OCI-LY1 (cell line): ENCODE data around the gene RFX2.

Experiments used
- H2AFZ ChIP-seq: fragments of 200-600 bp; sonication (generic), shearing (Covaris generic); 2 replicates; pipeline ENCODE4 v1.6.0; 2014; ENCODE audit warnings: antibody characterized with exemption, mild to moderate bottlenecking, low read length
- H3F3A ChIP-seq: fragments of 200-600 bp; sonication (generic), shearing (Covaris generic); 2 replicates; pipeline ENCODE4 v1.6.0; 2014; ENCODE audit warnings: mild to moderate bottlenecking, antibody characterized with exemption, low read length, moderate library complexity; ENCODE audit not compliant: insufficient read depth
- H3K27ac ChIP-seq: fragments of 200-600 bp; sonication (generic); 2 replicates; pipeline ENCODE4 v1.5.1; 2014; ENCODE audit warnings: low read length, mixed run types, mild to moderate bottlenecking, low read depth; ENCODE audit not compliant: poor library complexity, severe bottlenecking
- H3K27me3 ChIP-seq: fragments of 200-600 bp; sonication (generic); 2 replicates; pipeline ENCODE4 v1.6.0; 2014; ENCODE audit warnings: antibody characterized with exemption, mild to moderate bottlenecking, low read length, moderate library complexity; ENCODE audit not compliant: insufficient read depth
- H3K36me3 ChIP-seq: fragments of 200-600 bp; sonication (generic); 2 replicates; pipeline ENCODE4 v1.6.1; 2014; ENCODE audit warnings: mild to moderate bottlenecking, antibody characterized with exemption, low read length, moderate library complexity, mixed read lengths; ENCODE audit not compliant: insufficient read depth
- H3K4me1 ChIP-seq: fragments of 200-600 bp; sonication (generic); 2 replicates; pipeline ENCODE4 v1.5.1; 2014; ENCODE audit warnings: mild to moderate bottlenecking, low read length, moderate library complexity; ENCODE audit not compliant: insufficient read depth, severe bottlenecking
- H3K4me2 ChIP-seq: fragments of 200-600 bp; sonication (generic), shearing (Covaris generic); 2 replicates; pipeline ENCODE4 v1.6.1; 2014; ENCODE audit warnings: low read length
- H3K4me3 ChIP-seq: fragments of 200-600 bp; sonication (generic); 2 replicates; pipeline ENCODE4 v1.5.1; 2014; ENCODE audit warnings: low read length, low read depth, mild to moderate bottlenecking, mixed read lengths; ENCODE audit not compliant: poor library complexity, severe bottlenecking
- H3K79me2 ChIP-seq: fragments of 200-600 bp; shearing (Covaris generic); 2 replicates; pipeline ENCODE4 v1.6.1; 2016; ENCODE audit warnings: mixed run types, low read length, mixed read lengths; ENCODE audit not compliant: insufficient read depth
- H3K9ac ChIP-seq: fragments of 200-600 bp; sonication (generic), shearing (Covaris generic); 2 replicates; pipeline ENCODE4 v1.6.1; 2014; ENCODE audit warnings: mild to moderate bottlenecking, low read length, mixed read lengths
- H3K9me2 ChIP-seq: fragments of 200-600 bp; sonication (generic), shearing (Covaris generic); 2 replicates; pipeline ENCODE4 v1.6.1; 2014; ENCODE audit warnings: low read depth, mild to moderate bottlenecking, low read length, mixed read lengths
- H3K9me3 ChIP-seq: fragments of 200-600 bp; shearing (Covaris generic); 2 replicates; pipeline ENCODE4 v1.6.1; 2014; ENCODE audit warnings: low read length, mixed read lengths
- H4K20me1 ChIP-seq: fragments of 200-600 bp; sonication (generic), shearing (Covaris generic); 2 replicates; pipeline ENCODE4 v1.6.0; 2016; ENCODE audit warnings: mild to moderate bottlenecking, low read length; ENCODE audit not compliant: insufficient read depth
- EZH2 ChIP-seq: fragments of 200-600 bp; sonication (generic), shearing (Covaris generic); IDR thresholded peaks from 2 replicates; pipeline ENCODE4 v1.8.0; 2017; ENCODE audit warnings: borderline replicate concordance, mixed run types, mild to moderate bottlenecking, antibody characterized with exemption, low read length, moderate library complexity, mixed read lengths
- TF ChIP-seq, protein P1 (sequence below): fragments of 200-600 bp; sonication (generic), shearing (Covaris generic); IDR thresholded peaks from 2 replicates; pipeline ENCODE4 v1.5.1; 2017; ENCODE audit warnings: mild to moderate bottlenecking, antibody characterized with exemption, low read length, moderate library complexity, mixed read lengths

The RFX2 gene

DNA sequence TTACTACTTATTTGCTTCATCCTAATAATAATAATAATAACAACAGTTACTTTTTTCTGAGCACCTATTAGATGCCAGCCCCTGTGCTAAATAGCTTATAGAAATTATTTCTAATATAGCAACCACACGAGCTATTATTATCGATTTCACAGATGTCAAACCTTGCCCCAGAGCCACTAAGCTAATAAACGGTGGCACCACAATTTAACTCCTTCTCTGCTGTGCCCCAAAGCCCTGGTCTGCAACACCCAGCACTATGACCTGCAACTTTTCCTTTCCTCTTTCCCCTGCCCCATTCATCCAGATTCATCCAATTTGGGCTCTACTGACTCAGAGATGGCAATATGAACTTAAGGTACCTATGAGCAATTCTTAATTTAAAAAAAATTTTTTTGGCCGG, 6.4 kb downstream of the RFX2 start:
- Histone ChIP-seq H3K79me2 (no peaks in the 10 kb centered on the region), H3K4me2 (no peak overlapping the region)
- TF ChIP-seq EZH2: no peak
- TF ChIP-seq, protein P1, sequence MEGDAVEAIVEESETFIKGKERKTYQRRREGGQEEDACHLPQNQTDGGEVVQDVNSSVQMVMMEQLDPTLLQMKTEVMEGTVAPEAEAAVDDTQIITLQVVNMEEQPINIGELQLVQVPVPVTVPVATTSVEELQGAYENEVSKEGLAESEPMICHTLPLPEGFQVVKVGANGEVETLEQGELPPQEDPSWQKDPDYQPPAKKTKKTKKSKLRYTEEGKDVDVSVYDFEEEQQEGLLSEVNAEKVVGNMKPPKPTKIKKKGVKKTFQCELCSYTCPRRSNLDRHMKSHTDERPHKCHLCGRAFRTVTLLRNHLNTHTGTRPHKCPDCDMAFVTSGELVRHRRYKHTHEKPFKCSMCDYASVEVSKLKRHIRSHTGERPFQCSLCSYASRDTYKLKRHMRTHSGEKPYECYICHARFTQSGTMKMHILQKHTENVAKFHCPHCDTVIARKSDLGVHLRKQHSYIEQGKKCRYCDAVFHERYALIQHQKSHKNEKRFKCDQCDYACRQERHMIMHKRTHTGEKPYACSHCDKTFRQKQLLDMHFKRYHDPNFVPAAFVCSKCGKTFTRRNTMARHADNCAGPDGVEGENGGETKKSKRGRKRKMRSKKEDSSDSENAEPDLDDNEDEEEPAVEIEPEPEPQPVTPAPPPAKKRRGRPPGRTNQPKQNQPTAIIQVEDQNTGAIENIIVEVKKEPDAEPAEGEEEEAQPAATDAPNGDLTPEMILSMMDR: no peak

DNA sequence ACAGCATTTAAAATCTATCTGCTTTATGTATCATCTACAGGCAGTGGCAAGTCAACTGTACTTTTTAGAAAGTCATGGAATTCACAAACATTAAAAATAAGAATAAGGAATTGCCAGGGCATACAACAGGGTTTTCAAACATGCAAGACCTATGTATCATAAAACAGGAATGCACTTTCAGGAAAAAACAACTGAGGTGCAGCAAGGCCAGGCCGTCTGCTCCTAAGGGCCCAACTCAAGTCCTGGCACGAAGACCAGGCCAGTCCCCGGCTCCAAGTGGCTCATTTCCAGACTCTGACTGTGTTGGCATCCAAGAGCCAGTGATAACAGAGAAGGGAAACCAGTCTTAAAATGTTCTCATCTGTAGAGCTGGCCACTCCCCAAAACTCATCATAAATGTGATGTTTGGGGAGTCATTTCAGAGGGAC, 7.1 kb downstream of the RFX2 start:
- no peaks in the 10 kb centered on the region for H3K9me3 ChIP-seq
- no peak overlapping the region for H3K27ac ChIP-seq
- H3K9me2 ChIP-seq: no peaks in the 10 kb centered on the region
- no peak overlapping the region for H3K9ac ChIP-seq
- no peaks in the 10 kb centered on the region for H3F3A ChIP-seq
- H3K4me1 ChIP-seq: no peaks in the 10 kb centered on the region
- H2AFZ ChIP-seq: no peak overlapping the region
- TF ChIP-seq EZH2: no peak
- TF ChIP-seq, protein P1: no peak
- H3K4me2 ChIP-seq: no peak overlapping the region
- H4K20me1 ChIP-seq: no peaks in the 10 kb centered on the region
- H3K4me3 ChIP-seq: no peak overlapping the region
- H3K36me3 ChIP-seq: no peaks in the 10 kb centered on the region
- H3K79me2 ChIP-seq: no peaks in the 10 kb centered on the region
- peaks cover 9% of the 10 kb centered on the region; the same call in 1 of the 2 replicates for H3K27me3 ChIP-seq

More for the DNA sequence above, 6.4 kb downstream of the RFX2 start:
- Histone ChIP-seq H3K9ac (no peak overlapping the region), H2AFZ (no peak overlapping the region), H3K9me2 (no peaks in the 10 kb centered on the region), H4K20me1 (no peaks in the 10 kb centered on the region), H3K4me3 (no peak overlapping the region), H3K9me3 (no peaks in the 10 kb centered on the region), H3K36me3 (no peaks in the 10 kb centered on the region), H3F3A (0 out of 2 replicates have a peak, but pooled peaks cover 3% of the 10 kb centered on the region), H3K27me3 (peaks cover 9% of the 10 kb centered on the region; the same call in 1 of the 2 replicates), H3K27ac (no peak overlapping the region), H3K4me1 (peaks cover under 1% of the 10 kb centered on the region)

DNA sequence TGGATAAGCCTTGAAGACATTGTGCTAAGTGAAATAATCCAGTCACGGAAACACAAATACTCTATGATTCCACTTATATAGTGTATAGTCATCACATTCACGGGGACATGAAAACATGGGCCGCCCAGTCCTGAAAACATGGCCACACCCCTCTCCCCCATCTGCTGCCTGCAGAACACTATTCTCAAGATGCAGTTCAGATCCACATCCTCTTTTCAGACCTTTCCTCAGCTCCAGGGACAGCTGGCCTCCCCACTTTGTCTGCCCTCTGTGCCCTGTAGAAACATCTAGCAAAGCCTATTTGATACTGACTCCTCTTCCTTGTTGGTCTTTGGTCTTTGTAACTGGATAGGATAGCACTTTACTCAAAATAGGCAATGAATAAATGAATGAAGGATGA, 8.3 kb downstream of the RFX2 start:
- Histone ChIP-seq H3K4me1 (no peaks in the 10 kb centered on the region), H3K4me2 (no peak overlapping the region), H3K4me3 (no peak overlapping the region), H3K36me3 (no peaks in the 10 kb centered on the region), H3K27ac (no peak overlapping the region), H2AFZ (no peak overlapping the region), H4K20me1 (no peaks in the 10 kb centered on the region), H3K9me3 (no peaks in the 10 kb centered on the region), H3K9me2 (no peaks in the 10 kb centered on the region), H3F3A (no peaks in the 10 kb centered on the region), H3K79me2 (no peaks in the 10 kb centered on the region), H3K27me3 (peaks cover 9% of the 10 kb centered on the region; the same call in 1 of the 2 replicates), H3K9ac (no peak overlapping the region)
- TF ChIP-seq EZH2: no peak
- TF ChIP-seq, protein P1: no peak
